Osteoblast (primary cell): ENCODE measurements around the gene SORCS2. TPM values are rescaled to one million over a fixed set of nuclear protein-coding genes. Genes with fewer than 3 reads are reported as not detected.
A peak's percentile ranks its signal among the peaks of the same experiment; 100 is the strongest.

Experiments used
- DNase-seq: peaks from one replicate; pipeline ENCODE4 v3.0.0; 2011; ENCODE audit warnings: low spot score, mixed read lengths; ENCODE audit not compliant: insufficient read length; ENCODE audit errors: missing footprints
- H2AFZ ChIP-seq: 2 replicates; pipeline ENCODE4 v1.6.0; 2011; ENCODE audit warnings: mild to moderate bottlenecking, low read length
- H3K27ac ChIP-seq: 2 replicates; pipeline ENCODE4 v1.5.1; 2011; ENCODE audit warnings: mild to moderate bottlenecking, low read depth, low read length, moderate library complexity
- H3K27me3 ChIP-seq: 2 replicates; pipeline ENCODE4 v1.6.0; 2012; ENCODE audit warnings: mild to moderate bottlenecking, control low read depth, inconsistent platforms, low read length, moderate library complexity; ENCODE audit not compliant: insufficient read depth
- H3K36me3 ChIP-seq: 2 replicates; pipeline ENCODE4 v1.5.1; 2011; ENCODE audit warnings: mild to moderate bottlenecking, low read length, control low read depth, moderate library complexity; ENCODE audit not compliant: insufficient read depth
- H3K4me1 ChIP-seq: 2 replicates; pipeline ENCODE4 v1.5.1; 2011; ENCODE audit warnings: mild to moderate bottlenecking, low read length, control low read depth, moderate library complexity; ENCODE audit not compliant: insufficient read depth
- H3K4me2 ChIP-seq: 2 replicates; pipeline ENCODE4 v1.6.0; 2011; ENCODE audit warnings: mild to moderate bottlenecking, low read length; ENCODE audit not compliant: insufficient read depth
- H3K4me3 ChIP-seq: fragments of 200-600 bp; sonication (generic); 3 replicates; pipeline ENCODE4 v1.5.1; 2012; ENCODE audit warnings: mild to moderate bottlenecking, low read length, inconsistent platforms; ENCODE audit not compliant: insufficient read depth
- H3K79me2 ChIP-seq: 2 replicates; pipeline ENCODE4 v1.6.0; 2012; ENCODE audit warnings: mild to moderate bottlenecking, low read length, control low read depth, inconsistent platforms; ENCODE audit not compliant: insufficient read depth
- H3K9me3 ChIP-seq: 2 replicates; pipeline ENCODE4 v1.5.1; 2011; ENCODE audit warnings: low read depth, low read length, control low read depth
- H4K20me1 ChIP-seq: 2 replicates; pipeline ENCODE4 v1.6.0; 2012; ENCODE audit warnings: mild to moderate bottlenecking, low read length, control low read depth; ENCODE audit not compliant: insufficient read depth
- total RNA-seq: library from RNA; depleted of rRNA; stranded (reverse); fragments of >200 nt; gene quantifications from 2 replicates; pipeline ENCODE4 v1.2.3, GENCODE V29; 2012
- TF ChIP-seq, protein P1 (sequence below): IDR thresholded peaks from 2 replicates; pipeline ENCODE4 v1.5.1; 2011; ENCODE audit warnings: mild to moderate bottlenecking, low read depth, low read length, moderate library complexity; ENCODE audit errors: extremely low read depth

Gene SORCS2
- total RNA-seq, 1 donor = 9.0 TPM

- Histone ChIP-seq H4K20me1 (no peaks in the 10 kb centered on the region), H3K27me3 (no peaks in the 10 kb centered on the region), H2AFZ (no peak overlapping the region), H3K36me3 (no peaks in the 10 kb centered on the region), H3K4me1 (no peaks in the 10 kb centered on the region), H3K79me2 (no peaks in the 10 kb centered on the region), H3K4me2 (no peak overlapping the region), H3K27ac (no peak overlapping the region), H3K4me3 (no peak overlapping the region), H3K9me3 (peaks cover 4% of the 10 kb centered on the region)
- peak; percentile 46 for DNase-seq
- TF ChIP-seq, protein P1, sequence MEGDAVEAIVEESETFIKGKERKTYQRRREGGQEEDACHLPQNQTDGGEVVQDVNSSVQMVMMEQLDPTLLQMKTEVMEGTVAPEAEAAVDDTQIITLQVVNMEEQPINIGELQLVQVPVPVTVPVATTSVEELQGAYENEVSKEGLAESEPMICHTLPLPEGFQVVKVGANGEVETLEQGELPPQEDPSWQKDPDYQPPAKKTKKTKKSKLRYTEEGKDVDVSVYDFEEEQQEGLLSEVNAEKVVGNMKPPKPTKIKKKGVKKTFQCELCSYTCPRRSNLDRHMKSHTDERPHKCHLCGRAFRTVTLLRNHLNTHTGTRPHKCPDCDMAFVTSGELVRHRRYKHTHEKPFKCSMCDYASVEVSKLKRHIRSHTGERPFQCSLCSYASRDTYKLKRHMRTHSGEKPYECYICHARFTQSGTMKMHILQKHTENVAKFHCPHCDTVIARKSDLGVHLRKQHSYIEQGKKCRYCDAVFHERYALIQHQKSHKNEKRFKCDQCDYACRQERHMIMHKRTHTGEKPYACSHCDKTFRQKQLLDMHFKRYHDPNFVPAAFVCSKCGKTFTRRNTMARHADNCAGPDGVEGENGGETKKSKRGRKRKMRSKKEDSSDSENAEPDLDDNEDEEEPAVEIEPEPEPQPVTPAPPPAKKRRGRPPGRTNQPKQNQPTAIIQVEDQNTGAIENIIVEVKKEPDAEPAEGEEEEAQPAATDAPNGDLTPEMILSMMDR = no peak
These were observed 227.8 kb downstream of the SORCS2 start for GRCh38 chr4:7419961-7420660.

- H3K4me3 ChIP-seq = no peak overlapping the region
- no peaks in the 10 kb centered on the region for H4K20me1 ChIP-seq
- H3K4me1 ChIP-seq = no peaks in the 10 kb centered on the region
- H3K27ac ChIP-seq = no peak overlapping the region
- DNase-seq = no peak
- no peaks in the 10 kb centered on the region for H3K79me2 ChIP-seq
- no peak overlapping the region for H2AFZ ChIP-seq
- peaks cover 4% of the 10 kb centered on the region for H3K9me3 ChIP-seq
- TF ChIP-seq, protein P1 = no peak
- H3K4me2 ChIP-seq = no peak overlapping the region
- no peaks in the 10 kb centered on the region for H3K27me3 ChIP-seq
- no peaks in the 10 kb centered on the region for H3K36me3 ChIP-seq
These were observed 228.3 kb downstream of the SORCS2 start for GRCh38 chr4:7420661-7421040.

DNA sequence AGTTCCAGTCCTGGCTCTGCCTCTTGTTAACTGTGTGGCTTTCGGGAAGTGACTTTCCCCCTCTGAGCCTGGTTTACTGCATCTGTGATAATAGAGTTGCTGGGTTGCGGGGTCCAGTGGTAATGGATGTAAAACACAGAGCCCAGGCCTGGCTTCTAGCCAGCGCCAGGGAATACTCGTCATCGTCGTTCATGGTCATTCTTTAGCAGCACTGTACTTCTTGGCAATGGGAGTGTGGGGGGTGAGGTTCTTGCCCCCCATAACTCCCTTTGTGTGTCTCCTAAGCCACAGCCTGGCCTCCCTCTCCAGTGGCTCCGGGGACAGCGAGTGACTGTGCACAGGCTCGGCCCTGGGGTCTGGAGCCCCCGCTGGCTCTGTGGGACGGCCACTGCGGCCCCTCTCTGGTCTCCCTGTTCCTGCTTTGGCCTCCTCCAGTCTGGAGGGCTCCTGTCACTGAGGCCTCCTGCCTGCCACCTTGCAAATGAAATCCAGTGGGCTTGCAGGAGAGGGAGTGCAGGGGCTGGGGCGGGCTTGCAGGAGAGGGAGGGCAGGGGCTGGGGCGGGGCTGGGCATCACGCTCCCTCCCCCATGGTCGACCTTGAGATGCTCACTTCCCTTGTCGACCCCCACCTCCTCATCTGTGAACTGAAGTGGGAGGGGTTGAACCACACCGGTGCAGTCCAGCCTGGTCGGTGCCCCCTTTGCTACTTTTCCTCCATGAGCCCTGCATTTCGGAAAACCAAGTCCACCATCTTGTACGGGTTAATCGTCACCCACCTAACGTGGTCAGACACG, 229.2 kb downstream of the SORCS2 start:
- no peaks in the 10 kb centered on the region for H4K20me1 ChIP-seq
- no peak overlapping the region for H3K4me3 ChIP-seq
- no peaks in the 10 kb centered on the region for H3K4me1 ChIP-seq
- H2AFZ ChIP-seq = no peak overlapping the region
- TF ChIP-seq, protein P1 = no peak
- H3K36me3 ChIP-seq = no peaks in the 10 kb centered on the region
- no peaks in the 10 kb centered on the region for H3K27me3 ChIP-seq
- H3K4me2 ChIP-seq = no peak overlapping the region
- no peak overlapping the region for H3K27ac ChIP-seq
- no peaks in the 10 kb centered on the region for H3K79me2 ChIP-seq
- peak; percentile 69 for DNase-seq
- H3K9me3 ChIP-seq = peaks cover 4% of the 10 kb centered on the region
